NCI-H524 (cell line): ENCODE data around the gene GGACT.
"Not testable (repeated sequence)": the region's sequence is repeated elsewhere in the genome, so short reads cannot be mapped to it uniquely, and the experiment has no call there.

Experiments used
- DNase-seq, 2 experiments: peaks; one replicate each; lab custom pipeline; 2025; lab: John Stamatoyannopoulos, UW

GGACT gene

GRCh38 chr13:100588331-100589177 lies at the start of gene GGACT:
Gene GGACT (minus strand): TSS chr13:100588789. CDS start chr13:100532591, 56,198 bp downstream.
- DNase-seq, result peak; percentile 20 to 60

- no peak for DNase-seq
Measured at GRCh38 chr13:100637796-100638195, 49.2 kb upstream of the GGACT start.

- DNase-seq, result no peak
Measured at GRCh38 chr13:100637380-100637779, 48.8 kb upstream of the GGACT start.

- DNase-seq, result no peak
Measured at GRCh38 chr13:100636441-100636840, 47.9 kb upstream of the GGACT start.

- DNase-seq, result no peak
Measured at GRCh38 chr13:100636004-100636403, 47.4 kb upstream of the GGACT start.

GRCh38 chr13:100634696-100635095 lies 46.1 kb upstream of the GGACT start:
- no peak for DNase-seq

- no peak for DNase-seq
Measured at GRCh38 chr13:100633461-100633860, 44.9 kb upstream of the GGACT start.

- no peak for DNase-seq
Measured at GRCh38 chr13:100630555-100630954, 42.0 kb upstream of the GGACT start.

GRCh38 chr13:100627120-100627519 lies 38.5 kb upstream of the GGACT start:
- DNase-seq, result no peak

- DNase-seq, result no peak
Measured at GRCh38 chr13:100625447-100625846, 36.9 kb upstream of the GGACT start.

GRCh38 chr13:100620792-100621191 lies 32.2 kb upstream of the GGACT start:
- DNase-seq, result no peak

- DNase-seq, result no peak
Measured at GRCh38 chr13:100619940-100620339, 31.4 kb upstream of the GGACT start.

GRCh38 chr13:100618897-100619296 lies 30.3 kb upstream of the GGACT start:
- DNase-seq, result not testable (repeated sequence)

- no peak for DNase-seq
Measured at GRCh38 chr13:100613031-100613430, 24.4 kb upstream of the GGACT start.

- no peak for DNase-seq
Measured at GRCh38 chr13:100611678-100612492, 23.3 kb upstream of the GGACT start.

GRCh38 chr13:100610391-100611347 lies 22.1 kb upstream of the GGACT start:
- peak; percentile 29 to 55 for DNase-seq

GRCh38 chr13:100608906-100609305 lies 20.3 kb upstream of the GGACT start:
- no peak for DNase-seq

- DNase-seq, result no peak
Measured at GRCh38 chr13:100608489-100608888, 19.9 kb upstream of the GGACT start.

- no peak for DNase-seq
Measured at GRCh38 chr13:100604918-100605710, 16.5 kb upstream of the GGACT start.

- DNase-seq, result no peak
Measured at GRCh38 chr13:100602493-100603111, 14.0 kb upstream of the GGACT start.

- DNase-seq, result no peak
Measured at GRCh38 chr13:100601716-100602115, 13.1 kb upstream of the GGACT start.
